ENCODE results near the gene UQCRQ.
A peak's percentile ranks its signal among the peaks of the same experiment; 100 is the strongest.

The UQCRQ gene

GRCh38 chr5:132866342-132867045 is at the start of gene UQCRQ, which contains the start of gene GDF9:
Gene UQCRQ (plus strand): TSS chr5:132866642. CDS start chr5:132866882, 240 bp downstream.
Gene GDF9 (minus strand): TSS chr5:132866469. CDS start chr5:132864533, 1,936 bp downstream.
- no peak for TF ChIP-seq CTCF (IDR thresholded peaks at IDR 0.05)
- Histone ChIP-seq H3K4me3 (peak within 1 kb of the TSS; percentile 78), H3K27ac (peak within 1 kb of the TSS; percentile 81 to 95)
- DNase-seq (ENCODE audit: low spot score): peak; percentile 98

DNA sequence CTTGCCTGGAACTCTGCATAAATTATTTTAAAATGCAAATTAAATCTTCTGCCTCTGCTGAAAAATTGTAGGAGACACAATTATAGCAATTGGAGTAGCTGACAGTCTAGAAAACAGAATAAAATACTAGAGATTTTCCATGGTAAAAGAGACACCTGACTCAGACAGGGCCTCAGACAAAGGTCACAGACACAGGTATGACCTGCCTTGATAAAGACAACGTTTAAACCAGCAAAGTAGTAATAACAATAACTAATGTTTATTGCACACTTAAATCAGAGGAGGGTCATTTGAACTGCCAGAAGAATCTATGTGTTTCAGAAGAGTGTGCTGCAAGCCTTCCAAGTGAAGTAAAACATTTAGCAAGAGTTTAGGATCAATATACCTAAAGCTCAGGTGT is 49.4 kb upstream of the UQCRQ start:
- Histone ChIP-seq H3K4me3 (no peak overlapping the region), H3K27ac (no peak overlapping the region)
- no peak for DNase-seq (ENCODE audit: low spot score)
- no peak for TF ChIP-seq CTCF (IDR thresholded peaks at IDR 0.05)

- DNase-seq (ENCODE audit: low spot score): no peak
- Histone ChIP-seq H3K4me3 (no peak overlapping the region), H3K27ac (no peak overlapping the region)
- no peak for TF ChIP-seq CTCF (IDR thresholded peaks at IDR 0.05)
Observed at GRCh38 chr5:132819468-132819867, 47.0 kb upstream of the UQCRQ start.

- TF ChIP-seq CTCF (IDR thresholded peaks at IDR 0.05): peak; percentile 71
- H3K4me3 ChIP-seq: no peak overlapping the region
- peak; percentile 91 for DNase-seq (ENCODE audit: low spot score)
- H3K27ac ChIP-seq: no peak overlapping the region
Observed at GRCh38 chr5:132820162-132820754, 46.2 kb upstream of the UQCRQ start.

DNA sequence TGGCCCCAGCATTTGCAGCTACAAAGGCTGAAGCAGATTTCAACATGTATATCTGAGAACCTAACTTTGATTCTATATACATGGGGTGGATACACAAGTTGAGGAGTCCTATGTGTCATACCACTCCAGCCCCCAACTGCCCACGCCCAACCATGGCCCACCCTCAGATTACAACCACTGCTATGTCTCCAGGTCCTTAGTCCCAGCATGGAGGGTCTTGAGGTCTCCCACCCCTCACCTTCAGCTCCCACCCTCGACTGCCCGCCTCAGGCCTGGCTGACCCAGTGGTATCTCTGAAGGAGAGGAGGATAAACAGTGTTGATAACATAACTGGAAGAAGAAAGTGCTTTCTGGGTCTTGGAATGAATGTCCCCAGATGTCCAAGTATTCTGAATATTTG is 45.1 kb upstream of the UQCRQ start:
- DNase-seq (ENCODE audit: low spot score): no peak
- Histone ChIP-seq H3K27ac (no peak overlapping the region), H3K4me3 (no peak overlapping the region)
- no peak for TF ChIP-seq CTCF (IDR thresholded peaks at IDR 0.05)

DNA sequence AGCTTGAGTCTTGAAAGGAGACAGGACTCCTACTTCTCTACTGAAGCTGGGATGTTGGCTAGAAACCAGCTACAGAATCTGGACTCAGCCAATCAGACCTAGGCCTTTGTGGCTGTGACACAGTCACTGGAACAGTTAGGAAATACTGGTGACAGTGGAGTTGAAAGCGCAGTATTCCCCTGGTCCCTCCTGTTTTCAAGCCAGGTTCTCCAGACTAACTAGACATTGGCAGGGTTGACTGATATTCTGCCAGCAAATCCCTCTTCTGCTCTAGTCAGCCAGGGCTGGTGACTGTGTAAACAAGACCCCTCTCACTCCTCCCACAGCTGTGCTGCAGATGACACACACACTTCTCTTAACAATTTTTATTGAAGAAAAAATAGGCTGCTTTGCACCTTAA is 44.7 kb upstream of the UQCRQ start:
- TF ChIP-seq CTCF (IDR thresholded peaks at IDR 0.05): no peak
- no peak for DNase-seq (ENCODE audit: low spot score)
- no peak overlapping the region for H3K4me3 ChIP-seq
- no peak overlapping the region for H3K27ac ChIP-seq

Data from coronary artery (tissue), 2 donors.